HG03175 (cell line): Measurements from ENCODE around the gene MME.
A peak's percentile ranks its signal among the peaks of the same experiment; 100 is the strongest.

Experiments used
- ATAC-seq: cut with Tn5 transposase; IDR thresholded peaks from one replicate; pipeline ENCODE4 v1.9.1; 2021; ENCODE audit warnings: mild to moderate bottlenecking, moderate library complexity; ENCODE audit not compliant: unreplicated experiment

MME gene

GRCh38 chr3:155230382-155230781, 150.3 kb downstream of the MME start:
- ATAC-seq, result no peak

GRCh38 chr3:155231792-155232191, 151.7 kb downstream of the MME start:
- peak; percentile 45 for ATAC-seq

- no peak for ATAC-seq
Observed at GRCh38 chr3:155232605-155233004, 152.5 kb downstream of the MME start.

- no peak for ATAC-seq
Observed at GRCh38 chr3:155233213-155233612, 153.1 kb downstream of the MME start.
